ENCODE results near the gene NCF4. TPM values are rescaled to one million over a fixed set of nuclear protein-coding genes. Genes with fewer than 3 reads are reported as not detected.
A peak's percentile ranks its signal among the peaks of the same experiment; 100 is the strongest.

NCF4 gene
- total RNA-seq, 1 donor from 2014 or later = not detected

GRCh38 chr22:36855478-36855877 lies 5.3 kb upstream of the NCF4 start:
- Mint-ChIP-seq H3K27ac (ENCODE audit: unreplicated experiment) (no peak overlapping the region), H3K27me3 (ENCODE audit: unreplicated experiment) (peaks cover 5% of the 10 kb centered on the region), H3K36me3 (ENCODE audit: low read depth, unreplicated experiment) (no peaks in the 10 kb centered on the region), H3K9me3 (ENCODE audit: unreplicated experiment) (no peaks in the 10 kb centered on the region), H3K4me3 (ENCODE audit: unreplicated experiment) (no peak overlapping the region), H3K4me1 (ENCODE audit: unreplicated experiment) (no peaks in the 10 kb centered on the region)
- DNase-seq (ENCODE audit: low spot score) = no peak
- TF ChIP-seq CTCF (IDR thresholded peaks at IDR 0.05; ENCODE audit: unreplicated experiment) = no peak

GRCh38 chr22:36856121-36856791 lies 4.5 kb upstream of the NCF4 start:
- H3K27me3 Mint-ChIP-seq (ENCODE audit: unreplicated experiment) = peaks cover 5% of the 10 kb centered on the region
- no peaks in the 10 kb centered on the region for H3K4me1 Mint-ChIP-seq (ENCODE audit: unreplicated experiment)
- H3K36me3 Mint-ChIP-seq (ENCODE audit: low read depth, unreplicated experiment) = no peaks in the 10 kb centered on the region
- peak; percentile 98 for DNase-seq (ENCODE audit: low spot score)
- no peak overlapping the region for H3K4me3 Mint-ChIP-seq (ENCODE audit: unreplicated experiment)
- TF ChIP-seq CTCF (IDR thresholded peaks at IDR 0.05; ENCODE audit: unreplicated experiment) = peak; percentile 100
- H3K27ac Mint-ChIP-seq (ENCODE audit: unreplicated experiment) = no peak overlapping the region
- H3K9me3 Mint-ChIP-seq (ENCODE audit: unreplicated experiment) = no peaks in the 10 kb centered on the region

- Mint-ChIP-seq H3K4me3 (ENCODE audit: unreplicated experiment) (no peak overlapping the region), H3K4me1 (ENCODE audit: unreplicated experiment) (no peaks in the 10 kb centered on the region), H3K36me3 (ENCODE audit: low read depth, unreplicated experiment) (no peaks in the 10 kb centered on the region), H3K27me3 (ENCODE audit: unreplicated experiment) (peaks cover 5% of the 10 kb centered on the region), H3K27ac (ENCODE audit: unreplicated experiment) (no peak overlapping the region), H3K9me3 (ENCODE audit: unreplicated experiment) (no peaks in the 10 kb centered on the region)
- DNase-seq (ENCODE audit: low spot score) = no peak
- no peak for TF ChIP-seq CTCF (IDR thresholded peaks at IDR 0.05; ENCODE audit: unreplicated experiment)
Measured at GRCh38 chr22:36856792-36857135, 4.0 kb upstream of the NCF4 start.

- H3K27me3 Mint-ChIP-seq (ENCODE audit: unreplicated experiment) = peaks cover 4% of the 10 kb centered on the region
- TF ChIP-seq CTCF (IDR thresholded peaks at IDR 0.05; ENCODE audit: unreplicated experiment) = no peak
Measured at GRCh38 chr22:36858156-36858555, 2.6 kb upstream of the NCF4 start.

GRCh38 chr22:36858966-36859365 lies 1.8 kb upstream of the NCF4 start:
- Mint-ChIP-seq H3K4me1 (ENCODE audit: unreplicated experiment) (no peaks in the 10 kb centered on the region), H3K4me3 (ENCODE audit: unreplicated experiment) (no peak overlapping the region), H3K27ac (ENCODE audit: unreplicated experiment) (no peak overlapping the region), H3K27me3 (ENCODE audit: unreplicated experiment) (peaks cover 6% of the 10 kb centered on the region), H3K9me3 (ENCODE audit: unreplicated experiment) (no peaks in the 10 kb centered on the region), H3K36me3 (ENCODE audit: low read depth, unreplicated experiment) (no peaks in the 10 kb centered on the region)
- no peak for DNase-seq (ENCODE audit: low spot score)
- no peak for TF ChIP-seq CTCF (IDR thresholded peaks at IDR 0.05; ENCODE audit: unreplicated experiment)

More at GRCh38 chr22:36858156-36858555, 2.6 kb upstream of the NCF4 start:
- no peaks in the 10 kb centered on the region for H3K36me3 Mint-ChIP-seq (ENCODE audit: low read depth, unreplicated experiment)
- H3K27ac Mint-ChIP-seq (ENCODE audit: unreplicated experiment) = no peak overlapping the region
- H3K9me3 Mint-ChIP-seq (ENCODE audit: unreplicated experiment) = no peaks in the 10 kb centered on the region
- DNase-seq (ENCODE audit: low spot score) = no peak
- H3K4me1 Mint-ChIP-seq (ENCODE audit: unreplicated experiment) = no peaks in the 10 kb centered on the region
- H3K4me3 Mint-ChIP-seq (ENCODE audit: unreplicated experiment) = no peak overlapping the region
